ENCODE measurements around the gene KCNIP2.
"Not testable (repeated sequence)": the region's sequence is repeated elsewhere in the genome, so short reads cannot be mapped to it uniquely, and the experiment has no call there.

Gene KCNIP2

DNA sequence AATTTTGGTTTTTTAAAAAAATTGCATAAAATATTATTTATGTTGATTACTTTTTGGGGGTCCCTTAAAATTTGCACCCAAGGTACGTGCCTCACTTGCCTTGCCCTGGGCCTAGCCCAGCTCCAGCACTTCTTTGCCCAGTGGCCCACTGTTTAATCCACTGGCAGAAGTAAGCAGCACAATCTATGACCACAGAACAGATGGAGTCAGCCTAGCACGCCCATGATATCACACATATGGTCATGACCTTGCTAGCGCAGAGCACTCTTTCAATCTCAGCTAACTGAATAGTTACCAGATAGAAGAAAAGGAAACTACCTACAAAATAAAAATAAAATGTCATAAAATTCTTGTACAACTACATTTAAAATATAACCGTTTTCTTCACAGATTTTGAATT, 31.0 kb downstream of the KCNIP2 start:
- H3K4me3 ChIP-seq (ENCODE audit: low read depth, low read length): no peak overlapping the region
- no peak for DNase-seq (ENCODE audit: low read depth)
- TF ChIP-seq, protein P1, sequence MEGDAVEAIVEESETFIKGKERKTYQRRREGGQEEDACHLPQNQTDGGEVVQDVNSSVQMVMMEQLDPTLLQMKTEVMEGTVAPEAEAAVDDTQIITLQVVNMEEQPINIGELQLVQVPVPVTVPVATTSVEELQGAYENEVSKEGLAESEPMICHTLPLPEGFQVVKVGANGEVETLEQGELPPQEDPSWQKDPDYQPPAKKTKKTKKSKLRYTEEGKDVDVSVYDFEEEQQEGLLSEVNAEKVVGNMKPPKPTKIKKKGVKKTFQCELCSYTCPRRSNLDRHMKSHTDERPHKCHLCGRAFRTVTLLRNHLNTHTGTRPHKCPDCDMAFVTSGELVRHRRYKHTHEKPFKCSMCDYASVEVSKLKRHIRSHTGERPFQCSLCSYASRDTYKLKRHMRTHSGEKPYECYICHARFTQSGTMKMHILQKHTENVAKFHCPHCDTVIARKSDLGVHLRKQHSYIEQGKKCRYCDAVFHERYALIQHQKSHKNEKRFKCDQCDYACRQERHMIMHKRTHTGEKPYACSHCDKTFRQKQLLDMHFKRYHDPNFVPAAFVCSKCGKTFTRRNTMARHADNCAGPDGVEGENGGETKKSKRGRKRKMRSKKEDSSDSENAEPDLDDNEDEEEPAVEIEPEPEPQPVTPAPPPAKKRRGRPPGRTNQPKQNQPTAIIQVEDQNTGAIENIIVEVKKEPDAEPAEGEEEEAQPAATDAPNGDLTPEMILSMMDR (IDR thresholded peaks at IDR 0.05; ENCODE audit: insufficient read depth, low read depth, low read length, missing control alignments): no peak

DNA sequence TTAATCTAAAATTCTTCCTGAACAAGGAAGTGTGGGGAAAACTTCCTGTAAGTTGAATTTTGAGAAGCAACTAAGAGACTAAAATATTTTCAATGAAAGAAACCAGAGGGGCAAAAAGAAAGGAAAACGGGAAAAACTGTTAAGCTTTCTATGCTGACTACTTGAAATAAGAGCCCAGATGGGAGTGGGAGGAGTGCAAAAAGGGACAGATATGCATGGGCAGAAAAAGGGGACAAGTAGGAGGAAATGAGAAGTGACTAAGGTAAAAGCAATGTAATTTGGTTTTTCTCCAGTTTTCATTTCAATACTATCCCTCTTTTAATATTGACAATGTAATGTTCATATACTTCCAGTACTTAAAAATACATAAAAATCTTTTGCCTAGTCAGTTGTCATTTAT, 36.4 kb downstream of the KCNIP2 start:
- TF ChIP-seq, protein P1 (IDR thresholded peaks at IDR 0.05; ENCODE audit: insufficient read depth, low read depth, low read length, missing control alignments): no peak
- no peak overlapping the region for H3K4me3 ChIP-seq (ENCODE audit: low read depth, low read length)
- no peak for DNase-seq (ENCODE audit: low read depth)

DNA sequence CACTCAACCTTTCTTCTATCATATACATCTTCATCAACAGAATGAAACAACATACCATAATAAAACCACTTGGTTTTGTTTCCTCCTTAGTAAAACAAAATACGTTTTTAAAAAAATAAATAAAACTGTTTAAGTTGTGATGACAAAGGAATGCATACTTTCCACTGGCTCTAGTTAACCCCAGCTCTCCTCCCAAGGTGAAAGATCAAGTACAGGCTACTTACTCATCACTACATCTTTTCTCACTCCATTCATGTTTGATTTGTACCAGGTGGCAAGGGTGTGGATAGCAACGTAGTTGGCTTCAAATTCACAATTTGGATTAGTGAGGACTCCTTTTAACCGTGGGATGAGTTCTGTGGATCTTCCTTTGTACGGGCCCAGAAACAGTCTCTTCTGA, 40.1 kb downstream of the KCNIP2 start:
- TF ChIP-seq, protein P1 (IDR thresholded peaks at IDR 0.05; ENCODE audit: insufficient read depth, low read depth, low read length, missing control alignments): no peak
- H3K4me3 ChIP-seq (ENCODE audit: low read depth, low read length): no peak overlapping the region
- no peak for DNase-seq (ENCODE audit: low read depth)

DNA sequence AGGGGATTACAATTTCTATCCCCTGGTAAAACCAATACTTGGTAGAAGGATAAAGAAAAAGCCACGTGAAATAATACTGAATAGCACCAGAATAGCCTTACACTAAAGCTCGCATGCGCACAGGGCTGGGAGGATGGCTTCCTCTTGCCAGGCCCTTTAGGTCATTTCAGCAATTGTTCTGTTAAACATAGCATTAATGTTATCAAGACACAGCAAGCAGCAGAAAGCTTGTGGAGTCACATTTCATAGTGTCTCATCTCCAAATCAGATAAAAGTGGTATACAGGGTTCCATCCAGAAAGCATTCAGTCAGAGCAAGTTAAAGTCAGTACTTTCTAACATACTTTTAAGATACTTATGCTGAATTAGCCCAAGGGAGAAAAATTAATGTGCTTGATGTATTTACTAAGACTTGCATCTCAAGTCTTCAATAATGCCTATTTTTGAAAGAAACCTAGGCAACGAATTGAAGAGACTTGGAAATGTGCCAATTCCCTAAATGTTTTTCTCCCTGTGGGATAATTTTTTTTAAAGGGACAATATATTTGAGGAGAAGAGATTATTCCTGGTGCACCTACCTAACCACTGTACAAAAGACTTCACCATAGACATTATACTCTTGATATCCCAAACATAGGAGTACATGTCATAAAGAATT, 46.1 kb downstream of the KCNIP2 start:
- H3K4me3 ChIP-seq (ENCODE audit: low read depth, low read length): no peak overlapping the region
- TF ChIP-seq, protein P1 (IDR thresholded peaks at IDR 0.05; ENCODE audit: insufficient read depth, low read depth, low read length, missing control alignments): no peak

DNA sequence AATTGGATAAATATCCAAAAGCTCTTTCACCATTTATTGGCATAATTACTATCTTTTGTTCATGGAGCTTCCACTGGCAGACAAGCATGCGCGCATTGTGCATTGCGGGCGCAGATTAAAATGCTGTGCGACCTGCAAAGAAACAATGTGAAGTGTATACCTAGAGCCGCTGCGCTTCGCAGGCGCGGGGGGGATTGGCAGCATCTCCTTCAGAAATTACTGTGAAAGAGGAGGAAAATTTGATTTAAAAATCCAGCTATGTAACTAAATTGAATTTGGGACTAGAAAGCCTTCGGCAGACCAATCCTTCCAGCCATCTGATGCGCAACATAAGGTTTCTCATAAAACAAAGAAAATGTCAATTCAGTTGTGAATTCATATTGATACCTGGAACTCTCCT, 50.1 kb downstream of the KCNIP2 start:
- DNase-seq (ENCODE audit: low read depth): no peak
- TF ChIP-seq, protein P1 (IDR thresholded peaks at IDR 0.05; ENCODE audit: insufficient read depth, low read depth, low read length, missing control alignments): no peak

More for the DNA sequence above, 46.1 kb downstream of the KCNIP2 start:
- DNase-seq (ENCODE audit: low read depth): no peak

DNA sequence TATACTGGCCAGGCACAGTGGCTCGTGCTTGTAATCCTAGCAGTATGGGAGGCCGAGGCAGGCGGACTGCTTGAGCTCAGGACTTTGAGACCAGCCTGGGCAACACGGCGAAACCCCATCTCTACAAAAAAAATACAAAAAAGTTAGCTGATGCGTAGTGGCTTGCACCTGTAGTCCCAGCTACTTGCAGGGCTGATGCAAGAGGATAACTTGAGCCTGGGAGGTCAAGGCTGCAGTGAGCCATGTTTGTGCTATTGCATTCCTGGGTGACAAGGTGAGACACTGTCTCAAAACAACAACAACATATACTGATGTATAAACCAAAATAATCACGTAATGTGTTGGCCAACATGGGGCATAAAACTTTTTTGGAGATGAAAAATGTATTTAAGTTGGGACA, 53.9 kb downstream of the KCNIP2 start:
- no peak overlapping the region for H3K4me3 ChIP-seq (ENCODE audit: low read depth, low read length)
- DNase-seq (ENCODE audit: low read depth): no peak
- TF ChIP-seq, protein P1 (IDR thresholded peaks at IDR 0.05; ENCODE audit: insufficient read depth, low read depth, low read length, missing control alignments): no peak

More for the DNA sequence above, 50.1 kb downstream of the KCNIP2 start:
- H3K4me3 ChIP-seq (ENCODE audit: low read depth, low read length): no peak overlapping the region

DNA sequence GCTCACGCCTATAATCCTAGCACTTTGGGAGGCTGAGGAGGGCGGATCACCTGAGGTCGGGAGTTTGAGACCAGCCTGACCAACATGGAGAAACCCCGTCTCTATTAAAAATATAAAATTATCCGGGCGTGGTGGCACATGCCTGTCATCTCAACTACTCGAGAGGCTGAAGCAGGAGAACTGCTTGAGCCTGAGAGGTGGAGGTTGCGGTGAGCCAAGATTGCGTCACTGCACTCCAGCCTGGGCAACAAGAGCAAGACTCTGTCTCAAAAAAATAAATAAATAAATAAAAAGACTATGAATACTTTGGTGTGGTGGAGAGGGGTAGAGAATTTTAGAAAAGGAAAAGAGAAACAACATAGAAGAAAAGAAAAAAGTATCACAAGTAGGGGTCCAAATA, 54.4 kb downstream of the KCNIP2 start:
- H3K4me3 ChIP-seq (ENCODE audit: low read depth, low read length); DNase-seq (ENCODE audit: low read depth): not testable (repeated sequence)
